Endodermal cell (in vitro differentiated cells): ENCODE measurements around the gene HSBP1L1. TPM values are rescaled to one million over a fixed set of nuclear protein-coding genes. Genes with fewer than 3 reads are reported as not detected.

Source experiments
- DNase-seq: peaks from one replicate; pipeline ENCODE4 v3.0.0-alpha.2; 2017
- H3K27ac ChIP-seq: 2 replicates; pipeline ENCODE4 v1.5.1; 2013; ENCODE audit warnings: mild to moderate bottlenecking, low read depth, low read length, moderate library complexity
- H3K27me3 ChIP-seq: 2 replicates; pipeline ENCODE4 v1.6.1; 2013; ENCODE audit warnings: mild to moderate bottlenecking, low read length, moderate library complexity; ENCODE audit not compliant: insufficient read depth, control insufficient read depth, poor library complexity, severe bottlenecking
- H3K36me3 ChIP-seq: 2 replicates; pipeline ENCODE4 v1.7.0; 2013; ENCODE audit warnings: mild to moderate bottlenecking, low read length, moderate library complexity; ENCODE audit not compliant: control insufficient read depth, insufficient read depth
- H3K4me1 ChIP-seq: one replicate; pipeline ENCODE4 v1.7.0; 2013; ENCODE audit warnings: low read length; ENCODE audit not compliant: control insufficient read depth, insufficient read depth
- H3K4me3 ChIP-seq: 2 replicates; pipeline ENCODE4 v1.5.1; 2013; ENCODE audit warnings: mild to moderate bottlenecking, low read length, moderate library complexity
- H3K9ac ChIP-seq: 2 replicates; pipeline ENCODE4 v1.6.1; 2013; ENCODE audit warnings: mild to moderate bottlenecking, low read length, moderate library complexity; ENCODE audit not compliant: poor library complexity, severe bottlenecking; ENCODE audit errors: extremely low read depth
- H3K9me3 ChIP-seq: 2 replicates; pipeline ENCODE4 v1.6.1; 2013; ENCODE audit warnings: mild to moderate bottlenecking, low read length, moderate library complexity; ENCODE audit not compliant: control insufficient read depth
- H3K27ac Mint-ChIP-seq: 2 replicates; pipeline ENCODE4 v1.8.0; 2020; ENCODE audit warnings: mixed read lengths
- H3K27me3 Mint-ChIP-seq: 2 replicates; pipeline ENCODE4 v1.8.0; 2021; ENCODE audit warnings: mild to moderate bottlenecking, mixed read lengths; ENCODE audit not compliant: insufficient read depth
- H3K36me3 Mint-ChIP-seq: 2 replicates; pipeline ENCODE4 v1.8.0; 2020; ENCODE audit warnings: low read depth, mixed read lengths
- H3K4me1 Mint-ChIP-seq: 2 replicates; pipeline ENCODE4 v1.8.0; 2020; ENCODE audit warnings: mixed read lengths
- H3K4me3 Mint-ChIP-seq: 2 replicates; pipeline ENCODE4 v1.8.0; 2020; ENCODE audit warnings: mild to moderate bottlenecking, moderate library complexity, mixed read lengths
- H3K9me3 Mint-ChIP-seq: 2 replicates; pipeline ENCODE4 v1.8.0; 2020; ENCODE audit warnings: mild to moderate bottlenecking, mixed read lengths
- CTCF ChIP-seq: fragments of 200-600 bp; sonication (generic); conservative IDR thresholded peaks from 2 replicates; pipeline ENCODE4 v1.5.0; 2021; ENCODE audit warnings: antibody characterized with exemption, mild to moderate bottlenecking
- WGBS, 2 experiments: methylation state at CpG; one replicate each; pipeline versions ENCODE4 v1.1.5 to v1.1.7; 2013; ENCODE audit warnings: missing lambda C conversion rate in 2 of 2, mixed read lengths in 1 of 2; ENCODE audit not compliant: insufficient coverage in 1 of 2, insufficient read length in 1 of 2; 5-methylcytosine and 5-hydroxymethylcytosine counted together
- total RNA-seq, 2 donors: library from RNA; stranded (reverse); fragmentation: NEBNext Ultra II Directional in 1 of 2; extraction: Animal tissue kit (Norgen Biotek cat#: 25700) in 1 of 2; gene quantifications; 2 replicates in 1 of 2; 3 replicates in 1 of 2; pipeline ENCODE4 v1.2.1, GENCODE V29; 2021

HSBP1L1 gene
- total RNA-seq, 2 donors from 2014 or later = 2.6 to 2.7 TPM

GRCh38 chr18:79917853-79918614 is 46.4 kb upstream of the HSBP1L1 start:
- peaks cover 40% of the 10 kb centered on the region for H3K36me3 Mint-ChIP-seq
- no peak for DNase-seq
- Histone ChIP-seq H3K4me3 (no peak overlapping the region), H3K36me3 (peaks cover 21% of the 10 kb centered on the region), H3K27ac (no peak overlapping the region), H3K27me3 (no peaks in the 10 kb centered on the region), H3K4me1 (no peaks in the 10 kb centered on the region), H3K9me3 (no peaks in the 10 kb centered on the region), H3K9ac (no peak overlapping the region)
- H3K4me3 Mint-ChIP-seq = no peak overlapping the region
- no peak overlapping the region for H3K27ac Mint-ChIP-seq
- 93 to 98% methylated on average over 6 to 21 of the region's 25 CpGs for WGBS, 2 experiments
- no peaks in the 10 kb centered on the region for H3K27me3 Mint-ChIP-seq
- H3K9me3 Mint-ChIP-seq = no peaks in the 10 kb centered on the region
- TF ChIP-seq CTCF = no peak
- H3K4me1 Mint-ChIP-seq = peaks cover 5% of the 10 kb centered on the region

- Mint-ChIP-seq H3K27ac (no peak overlapping the region), H3K4me3 (no peak overlapping the region), H3K36me3 (peaks cover 39% of the 10 kb centered on the region), H3K27me3 (no peaks in the 10 kb centered on the region), H3K9me3 (no peaks in the 10 kb centered on the region), H3K4me1 (peaks cover under 1% of the 10 kb centered on the region)
- Histone ChIP-seq H3K4me3 (no peak overlapping the region), H3K27ac (no peak overlapping the region), H3K9me3 (no peaks in the 10 kb centered on the region), H3K4me1 (no peaks in the 10 kb centered on the region), H3K36me3 (peaks cover 21% of the 10 kb centered on the region), H3K27me3 (no peaks in the 10 kb centered on the region), H3K9ac (no peak overlapping the region)
- TF ChIP-seq CTCF = no peak
- peak; percentile 22 for DNase-seq
- WGBS, 2 experiments = 96 to 97% methylated on average over 16 to 20 of the region's 20 CpGs
Measured at GRCh38 chr18:79918615-79919011, 45.8 kb upstream of the HSBP1L1 start.

GRCh38 chr18:79919089-79919488 is 45.4 kb upstream of the HSBP1L1 start:
- peaks cover 41% of the 10 kb centered on the region for H3K36me3 Mint-ChIP-seq
- no peak overlapping the region for H3K4me3 ChIP-seq
- 93 to 97% methylated on average over 14 to 19 of the region's 19 CpGs for WGBS, 2 experiments
- H3K9me3 Mint-ChIP-seq = no peaks in the 10 kb centered on the region
- H3K4me1 ChIP-seq = no peaks in the 10 kb centered on the region
- H3K27me3 Mint-ChIP-seq = no peaks in the 10 kb centered on the region
- H3K36me3 ChIP-seq = peaks cover 21% of the 10 kb centered on the region
- no peaks in the 10 kb centered on the region for H3K4me1 Mint-ChIP-seq
- no peak overlapping the region for H3K9ac ChIP-seq
- no peak overlapping the region for H3K4me3 Mint-ChIP-seq
- peak; percentile 27 for DNase-seq
- no peaks in the 10 kb centered on the region for H3K27me3 ChIP-seq
- no peak overlapping the region for H3K27ac ChIP-seq
- TF ChIP-seq CTCF = no peak
- H3K9me3 ChIP-seq = no peaks in the 10 kb centered on the region
- no peak overlapping the region for H3K27ac Mint-ChIP-seq
